ENCODE measurements around the gene SMPD1. TPM values are rescaled to one million over a fixed set of nuclear protein-coding genes. Genes with fewer than 3 reads are reported as not detected.

SMPD1 gene
- total and polyA plus RNA-seq, 2 of the 4 experiments (the other 2 are of a cell fraction): 19.5 to 108 TPM

GRCh38 chr11:6397156-6397555 is 6.9 kb downstream of the SMPD1 start:
- no peak; the same call in 1 of the 2 replicates for ATAC-seq (ENCODE audit: low read depth)
- dilution Hi-C loops (cut with HindIII; ENCODE audit: low sequenced_read_pairs, unreplicated experiment): no loop called here

More at GRCh38 chr11:6397156-6397555, 6.9 kb downstream of the SMPD1 start:
- H3K9me3 ChIP-seq (ENCODE audit: control insufficient read depth, insufficient read depth, low read length): no peaks in the 10 kb centered on the region
- peaks cover 9% of the 10 kb centered on the region for H3K4me1 ChIP-seq (ENCODE audit: control insufficient read depth, insufficient read depth, low read length)
- H4K91ac ChIP-seq (ENCODE audit: insufficient read depth, low read depth, low read length): peak overlapping the region; percentile 28; the same call in 1 of the 2 replicates
- H3K18ac ChIP-seq (ENCODE audit: low read depth, low read length): no peak overlapping the region
- H3K4ac ChIP-seq (ENCODE audit: low read depth, low read length): peak overlapping the region; percentile 57; the same call in 1 of the 2 replicates
- POLR2A ChIA-PET (ENCODE audit: unreplicated experiment): no interaction called here
- peaks cover 5 to 8% of the 10 kb centered on the region in 2 experiments; a peak in 1 of 4 replicates for H3K79me1 ChIP-seq (ENCODE audit: low read depth in 1 of 2, low read length in 2 of 2)
- H3K36me3 ChIP-seq (ENCODE audit: control insufficient read depth, insufficient read depth, low read length): peaks cover 43% of the 10 kb centered on the region
- no peak overlapping the region for H2AFZ ChIP-seq (replicated peaks; ENCODE audit: low read length, poor library complexity)
- H4K20me1 ChIP-seq (ENCODE audit: insufficient read depth, low read length): no peaks in the 10 kb centered on the region; the same call in 1 of the 2 replicates
- peak overlapping the region; percentile 18 for H2BK5ac ChIP-seq (ENCODE audit: low read depth, low read length, poor library complexity, severe bottlenecking)
- H2AK9ac ChIP-seq (replicated peaks; ENCODE audit: low read depth, low read length, poor library complexity): no peak overlapping the region
- no peak overlapping the region for H3K56ac ChIP-seq (ENCODE audit: extremely low read depth, insufficient read depth, low read length)
- peaks cover 41% of the 10 kb centered on the region for H3K9me1 ChIP-seq (ENCODE audit: insufficient read depth, low read length)
- no peak for DNase-seq
- H2AK5ac ChIP-seq (ENCODE audit: low read depth, low read length): peak overlapping the region; percentile 39
- H4K8ac ChIP-seq (ENCODE audit: low read depth in 2 of 2, low read length in 2 of 2): peak overlapping the region in 1 of 2 experiments; percentile 16; a peak in 1 of 4 replicates
- in situ Hi-C loops (cut with MboI; ENCODE audit: low sequenced_read_pairs) (no loop called here), intact Hi-C loops (cut with micrococcal nuclease) (no loop called here)
- no peak overlapping the region for H3K4me3 ChIP-seq (ENCODE audit: insufficient read depth, low read depth, low read length)
- no peak overlapping the region for H2BK20ac ChIP-seq (ENCODE audit: low read depth, low read length)
- no peaks in the 10 kb centered on the region for H3K27me3 ChIP-seq (ENCODE audit: control insufficient read depth, insufficient read depth, low read length)
- 17% methylated on average over 1 of the region's 1 CpG; no CpG with 5 or more reads in 1 of the 2 experiments for WGBS, 2 experiments (ENCODE audit: extremely low coverage in 2 of 2, insufficient read length in 1 of 2)
- H2BK15ac ChIP-seq (ENCODE audit: low read depth, low read length): no peak overlapping the region
- BruUV-seq (replicated peaks): no TSS peak
- peak overlapping the region; percentile 63; the same call in 1 of the 2 replicates for H3K23ac ChIP-seq (ENCODE audit: low read depth, low read length)
- no peak overlapping the region for H4K5ac ChIP-seq (ENCODE audit: low read depth, low read length)
- H2BK120ac ChIP-seq (ENCODE audit: low read depth, low read length): peak overlapping the region; percentile 28; the same call in 1 of the 2 replicates
- 0 out of 2 replicates have a peak overlapping the region, but pooled peaks have one; percentile 11 for H3K14ac ChIP-seq (replicated peaks; ENCODE audit: low read depth, low read length)
- no peak overlapping the region for H3K4me2 ChIP-seq (ENCODE audit: low read depth, low read length)
- TF ChIP-seq RAD21 (IDR thresholded peaks at IDR 0.05; ENCODE audit: low read length): no peak
- no peak for TF ChIP-seq BHLHE40 (IDR thresholded peaks at IDR 0.05; ENCODE audit: low read depth, low read length)
- TF ChIP-seq USF2 (IDR thresholded peaks at IDR 0.05; ENCODE audit: low read depth, low read length): no peak
- TF ChIP-seq NFE2L2 (IDR thresholded peaks at IDR 0.05; ENCODE audit: low read depth, low read length): no peak
- no peak for TF ChIP-seq CHD1 (IDR thresholded peaks at IDR 0.05; ENCODE audit: low read depth, low read length)
- TF ChIP-seq ELK1 (IDR thresholded peaks at IDR 0.05; ENCODE audit: borderline replicate concordance, low read depth, low read length): no peak
- no peak for TF ChIP-seq MAZ (IDR thresholded peaks at IDR 0.05; ENCODE audit: borderline replicate concordance, low read depth, low read length)
- TF ChIP-seq FOS (IDR thresholded peaks at IDR 0.05; ENCODE audit: low read depth, low read length): no peak
- no peak for TF ChIP-seq SMC3 (IDR thresholded peaks at IDR 0.05; ENCODE audit: low read depth, low read length)
- TF ChIP-seq CTCF (conservative IDR thresholded peaks at IDR 0.05; ENCODE audit: low read depth, low read length): no peak
- no peak for TF ChIP-seq CEBPB (IDR thresholded peaks at IDR 0.05; ENCODE audit: low read depth, low read length)
- no peak for TF ChIP-seq POLR2A (IDR thresholded peaks at IDR 0.05; ENCODE audit: low read depth, low read length)
- TF ChIP-seq RCOR1 (IDR thresholded peaks at IDR 0.05; ENCODE audit: insufficient replicate concordance, low read length): no peak
- TF ChIP-seq RFX5 (IDR thresholded peaks at IDR 0.05; ENCODE audit: low read depth, low read length): no peak
- no peak for TF ChIP-seq MXI1 (IDR thresholded peaks at IDR 0.05; ENCODE audit: borderline replicate concordance, low read depth, low read length)
- no peak for TF ChIP-seq MAFK (IDR thresholded peaks at IDR 0.05; ENCODE audit: low read depth, low read length)
- CTCF ChIA-PET: interaction anchor here (0.5 kb wide), 1 partner anchor 25 kb away, joined by 3 read pairs; no protein-coding TSS in a partner anchor
- no peak overlapping the region for H3K9ac ChIP-seq (ENCODE audit: low read depth, low read length)
- H3K27ac ChIP-seq (ENCODE audit: insufficient read depth, low read length): peak overlapping the region; percentile 4; the same call in 1 of the 2 replicates
